Cortex of kidney (tissue), 1 donor: ENCODE data around the gene DNAL1.

Source experiments
- DNase-seq: peaks from one replicate; lab custom pipeline; 2025; lab: John Stamatoyannopoulos, UW

Gene DNAL1

GRCh38 chr14:73744175-73744867, 99.5 kb downstream of the DNAL1 start:
- DNase-seq = no peak

GRCh38 chr14:73744874-73745529, 100.2 kb downstream of the DNAL1 start:
- DNase-seq = no peak

- no peak for DNase-seq
These were observed 101.1 kb downstream of the DNAL1 start for GRCh38 chr14:73745571-73746519.

GRCh38 chr14:73746520-73747378, 102.0 kb downstream of the DNAL1 start:
- DNase-seq = no peak

- no peak for DNase-seq
These were observed 102.8 kb downstream of the DNAL1 start for GRCh38 chr14:73747379-73748211.

- no peak for DNase-seq
These were observed 104.1 kb downstream of the DNAL1 start for GRCh38 chr14:73748858-73749357.

GRCh38 chr14:73749706-73750530, 105.1 kb downstream of the DNAL1 start:
- no peak for DNase-seq

- no peak for DNase-seq
These were observed 105.7 kb downstream of the DNAL1 start for GRCh38 chr14:73750531-73750901.

GRCh38 chr14:73751157-73751691, 106.4 kb downstream of the DNAL1 start:
- DNase-seq = no peak

- DNase-seq = no peak
These were observed 107.7 kb downstream of the DNAL1 start for GRCh38 chr14:73752297-73752992.
